K562 (cell line): ENCODE data around the gene NTN4. TPM values are rescaled to one million over a fixed set of nuclear protein-coding genes. Genes with fewer than 3 reads are reported as not detected.

Experiments used
- ATAC-seq: fragments of 200-7000 bp; cut with Tn5 transposase; 3 replicates; pipeline ENCODE4 v1.9.1; 2020; ENCODE audit warnings: moderate library complexity
- BruUV-seq: library from RNA; stranded (reverse); fragments of 400-500 nt; replicated peaks from 2 replicates; lab custom pipeline; 2021; lab: Mats Ljungman, UMichigan
- CTCF ChIA-PET: fragments of 300-600 bp; formaldehyde crosslinking; extraction: SDS; loops from one replicate; lab custom pipeline; 2021; ENCODE audit warnings: low intra/inter-chr PET ratio; lab: Yijun Ruan, JAX
- POLR2A ChIA-PET: fragments of 300-600, 350-650 bp; sonication (Branson Sonifier 250); formaldehyde crosslinking; extraction: SDS; loops from one replicate; lab custom pipeline; 2021; ENCODE audit warnings: antibody characterized with exemption, inconsistent platforms; lab: Yijun Ruan, JAX
- DNase-seq, 4 experiments: peaks; one replicate each; pipeline versions ENCODE4 v3.0.0 to v3.0.0-alpha.2; 2011 to 2018; ENCODE audit warnings: low spot score in 3 of 4, mixed read lengths in 3 of 4; ENCODE audit errors: extremely low read depth in 1 of 4
- FAIRE-seq: peaks from 2 replicates; lab custom pipeline; 2011; peaks lifted over from hg19 to GRCh38; lab: Jason Lieb, UNC
- H2AFZ ChIP-seq: 2 replicates; pipeline ENCODE4 v1.6.0; 2011; ENCODE audit warnings: low read depth, low read length, control low read depth, inconsistent platforms
- H3K27ac ChIP-seq: fragments of 200-600 bp; 3 replicates; pipeline ENCODE4 v1.8.0; 2011; ENCODE audit warnings: low read depth, mild to moderate bottlenecking, control low read depth, inconsistent platforms, low read length, moderate library complexity, mixed read lengths; ENCODE audit errors: extremely low read depth
- H3K27me3 ChIP-seq, 2 experiments: fragments of 300-600 bp in 1 of 2; 2 replicates in 1 of 2; 3 replicates in 1 of 2; pipeline versions ENCODE4 v1.6.0 to v1.8.0; 2011; ENCODE audit warnings: inconsistent platforms in 2 of 2, low read length in 2 of 2, mild to moderate bottlenecking in 1 of 2, mixed read lengths in 1 of 2, moderate library complexity in 1 of 2; ENCODE audit not compliant: control insufficient read depth in 2 of 2, insufficient read depth in 2 of 2
- H3K36me3 ChIP-seq: fragments of 300-600 bp; 3 replicates; pipeline ENCODE4 v1.8.0; 2011; ENCODE audit warnings: mild to moderate bottlenecking, low read length, inconsistent platforms; ENCODE audit not compliant: control insufficient read depth, insufficient read depth
- H3K4me1 ChIP-seq, 2 experiments: fragments of 200-600 bp in 1 of 2; replicated peaks in 1 of 2; 2 replicates in 1 of 2; 3 replicates in 1 of 2; pipeline versions ENCODE4 v1.5.1 to v1.8.0; 2011; ENCODE audit warnings: inconsistent platforms in 2 of 2, low read length in 2 of 2, mild to moderate bottlenecking in 1 of 2, mixed read lengths in 1 of 2, moderate library complexity in 1 of 2; ENCODE audit not compliant: control insufficient read depth in 2 of 2, insufficient read depth in 2 of 2
- H3K4me2 ChIP-seq: 2 replicates; pipeline ENCODE4 v1.6.1; 2011; ENCODE audit warnings: low read length, control low read depth, inconsistent platforms, mixed read lengths; ENCODE audit not compliant: insufficient read depth
- H3K4me3 ChIP-seq: fragments of 200-600 bp; sonication (generic), shearing (Covaris generic); 2 replicates; pipeline ENCODE4 v1.5.1; 2016; ENCODE audit warnings: control low read depth, inconsistent platforms
- H3K79me2 ChIP-seq: fragments of 200-600 bp; 3 replicates; pipeline ENCODE4 v1.8.0; 2011; ENCODE audit warnings: low read length, inconsistent platforms; ENCODE audit not compliant: control insufficient read depth, insufficient read depth
- H3K9ac ChIP-seq, 2 experiments: 2 replicates each; pipeline versions ENCODE4 v1.6.0 to v1.6.1; 2011; ENCODE audit warnings: low read depth in 2 of 2, low read length in 2 of 2, control low read depth in 1 of 2, inconsistent platforms in 1 of 2, mild to moderate bottlenecking in 1 of 2, mixed read lengths in 1 of 2; ENCODE audit not compliant: insufficient read depth in 1 of 2
- H3K9me1 ChIP-seq: one replicate; pipeline ENCODE4 v1.6.0; 2011; ENCODE audit warnings: inconsistent platforms, mild to moderate bottlenecking, low read length, moderate library complexity; ENCODE audit not compliant: control insufficient read depth, insufficient read depth
- H3K9me3 ChIP-seq: replicated peaks from 2 replicates; pipeline ENCODE4 v1.5.1; 2011; ENCODE audit warnings: low read depth, low read length, inconsistent platforms; ENCODE audit not compliant: control insufficient read depth, insufficient read depth
- H4K20me1 ChIP-seq: replicated peaks from 2 replicates; pipeline ENCODE4 v1.6.1; 2011; ENCODE audit warnings: low read length, inconsistent platforms, mixed read lengths; ENCODE audit not compliant: control insufficient read depth, insufficient read depth
- CCAR2 ChIP-seq: fragments of 200-400 bp; formaldehyde crosslinking; IDR thresholded peaks from 2 replicates; pipeline ENCODE4 v1.6.1; 2017; ENCODE audit warnings: mild to moderate bottlenecking, low read depth, low read length
- CHD2 ChIP-seq: IDR thresholded peaks from 2 replicates; pipeline ENCODE4 v1.6.1; 2011; ENCODE audit warnings: low read depth, low read length
- CREB1 ChIP-seq, 2 experiments: sonication (generic) in 1 of 2; formaldehyde crosslinking in 1 of 2; IDR thresholded peaks; 2 replicates each; pipeline versions ENCODE4 v1.6.1 to v1.8.0; 2012 to 2022; ENCODE audit warnings: inconsistent platforms in 1 of 2, mild to moderate bottlenecking in 1 of 2, missing genetic modification reagents in 1 of 2, moderate library complexity in 1 of 2
- HEY1 ChIP-seq: fragments of 250-450 bp; sonication (Bioruptor Pico); IDR thresholded peaks from 2 replicates; pipeline ENCODE4 v1.5.0; 2020; ENCODE audit warnings: mild to moderate bottlenecking, moderate library complexity, borderline replicate concordance
- JUN ChIP-seq, 2 experiments: sonication (generic) in 1 of 2; formaldehyde crosslinking in 1 of 2; IDR thresholded peaks; 2 replicates each; pipeline versions ENCODE4 v1.6.1 to v1.8.0; 2012 to 2022; ENCODE audit warnings: borderline replicate concordance in 2 of 2, mild to moderate bottlenecking in 2 of 2, improper control_type of control experiment in 1 of 2, low read depth in 1 of 2, low read length in 1 of 2, missing genetic modification reagents in 1 of 2
- KLF1 ChIP-seq: fragments of 450-650 bp; IDR thresholded peaks from 2 replicates; pipeline ENCODE4 v1.6.1; 2016; ENCODE audit warnings: missing genetic modification characterization, missing compliant biosample characterization
- MAFK ChIP-seq: IDR thresholded peaks from 2 replicates; pipeline ENCODE4 v1.6.1; 2011; ENCODE audit warnings: low read length, improper control_type of control experiment
- MBD1 ChIP-seq: fragments of 250-450 bp; sonication (Bioruptor Pico); IDR thresholded peaks from 2 replicates; pipeline ENCODE4 v1.8.0; 2022; ENCODE audit warnings: inconsistent platforms
- POLR2G ChIP-seq: fragments of 200-400 bp; formaldehyde crosslinking; IDR thresholded peaks from 2 replicates; pipeline ENCODE4 v1.6.1; 2017; ENCODE audit warnings: low read depth, mild to moderate bottlenecking, antibody characterized with exemption, low read length, moderate library complexity
- ZNF282 ChIP-seq: sonication (generic); formaldehyde crosslinking; IDR thresholded peaks from 2 replicates; pipeline ENCODE4 v1.8.1; 2023; ENCODE audit warnings: missing genetic modification reagents
- ZNF75A ChIP-seq: fragments of 450-650 bp; formaldehyde crosslinking; IDR thresholded peaks from 2 replicates; pipeline ENCODE4 v1.4.0; 2020; ENCODE audit warnings: mild to moderate bottlenecking
- WGBS: fragments of 100-300 bp; shearing (Covaris generic); methylation state at CpG from one replicate; pipeline ENCODE4 v1.1.6; 2016; ENCODE audit warnings: low coverage, mixed read lengths; ENCODE audit not compliant: insufficient coverage; ENCODE audit errors: missing lambda C conversion rate; 5-methylcytosine and 5-hydroxymethylcytosine counted together
- in situ Hi-C: fragments of 300-500 bp; cut with MboI; formaldehyde crosslinking; loops from 4 replicates; pipeline ENCODE4 v1.15.0; 2018; ENCODE audit warnings: inconsistent platforms, mixed read lengths
- intact Hi-C: fragments of 100-400 bp; cut with micrococcal nuclease; formaldehyde crosslinking; loops from 2 replicates; pipeline ENCODE4 v1.14.2; 2022
- polyA plus RNA-seq, 8 experiments: library from polyadenylated mRNA; depleted of rRNA in 4 of 8; stranded (reverse) in 5 of 8; unstranded in 3 of 8; fragments of >200 nt; fragmentation: Nextera tagmentation in 2 of 8; fragmentation: Illumina TruSeq in 1 of 8; extraction: Ambion mirVana in 2 of 8; extraction: Trizol in 1 of 8; gene quantifications; 2 replicates each; pipeline versions ENCODE4 v1.2.1 to v1.2.3, GENCODE V29; 2011 to 2014; ENCODE audit warnings: inconsistent platforms in 1 of 8, missing spikeins in 1 of 8
- total RNA-seq, 7 experiments: library from RNA; depleted of rRNA in 6 of 7; stranded (reverse); fragments of >200 nt in 6 of 7; fragmentation: Illumina TruSeq in 2 of 7; extraction: Trizol in 2 of 7; gene quantifications; 2 replicates each; pipeline versions ENCODE4 v1.2.1 to v1.2.3, GENCODE V29; 2011 to 2021; ENCODE audit warnings: low replicate concordance in 1 of 7
- TF ChIP-seq, protein P1 (sequence below): fragments of 250-450 bp; sonication (Bioruptor Pico); IDR thresholded peaks from 2 replicates; pipeline ENCODE4 v1.4.0; 2020
- TF ChIP-seq, protein P2 (sequence below), 3 experiments: fragments of 200-800 bp in 1 of 3; fragments of 250-450 bp in 1 of 3; fragments of 450-650 bp in 1 of 3; sonication (Bioruptor Pico) in 1 of 3; sonication (Bioruptor generic) in 1 of 3; formaldehyde crosslinking in 1 of 3; IDR thresholded peaks; 2 replicates each; pipeline versions ENCODE4 v1.6.1 to v1.8.0; 2016 to 2022; ENCODE audit warnings: mild to moderate bottlenecking in 2 of 3, missing genetic modification characterization in 2 of 3, missing compliant biosample characterization in 1 of 3, moderate library complexity in 1 of 3

NTN4 gene
- total and polyA plus RNA-seq, 9 of the 15 experiments (the other 6 are each of a cell fraction or from before 2014, with no cell fraction given), result 0.13 TPM; not detected in 8

- in situ Hi-C loops, result no loop called here
- no peak for DNase-seq
- TF ChIP-seq CREB1 (IDR thresholded peaks at IDR 0.05), result no peak
- TF ChIP-seq CREB1 (CRISPR knock-in tag; IDR thresholded peaks at IDR 0.05), result no peak
- TF ChIP-seq ZNF282, result no peak
- no peak for TF ChIP-seq CCAR2
- no peak for TF ChIP-seq POLR2G
- no peak for TF ChIP-seq ZNF75A (CRISPR knock-in tag)
- TF ChIP-seq HEY1 (CRISPR knock-in tag), result no peak
- no peak for TF ChIP-seq JUN (IDR thresholded peaks at IDR 0.05; ENCODE audit: borderline replicate concordance, low read depth, low read length)
- TF ChIP-seq JUN (CRISPR knock-in tag; IDR thresholded peaks at IDR 0.05; ENCODE audit: borderline replicate concordance), result no peak
- TF ChIP-seq, protein P1, sequence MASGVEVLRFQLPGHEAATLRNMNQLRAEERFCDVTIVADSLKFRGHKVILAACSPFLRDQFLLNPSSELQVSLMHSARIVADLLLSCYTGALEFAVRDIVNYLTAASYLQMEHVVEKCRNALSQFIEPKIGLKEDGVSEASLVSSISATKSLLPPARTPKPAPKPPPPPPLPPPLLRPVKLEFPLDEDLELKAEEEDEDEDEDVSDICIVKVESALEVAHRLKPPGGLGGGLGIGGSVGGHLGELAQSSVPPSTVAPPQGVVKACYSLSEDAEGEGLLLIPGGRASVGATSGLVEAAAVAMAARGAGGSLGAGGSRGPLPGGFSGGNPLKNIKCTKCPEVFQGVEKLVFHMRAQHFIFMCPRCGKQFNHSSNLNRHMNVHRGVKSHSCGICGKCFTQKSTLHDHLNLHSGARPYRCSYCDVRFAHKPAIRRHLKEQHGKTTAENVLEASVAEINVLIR (CRISPR knock-in tag), result no peak
- TF ChIP-seq CHD2, result no peak
- no peak for TF ChIP-seq KLF1 (tag)
- no peak for TF ChIP-seq MBD1 (CRISPR knock-in tag)
- no peak for TF ChIP-seq MAFK
- TF ChIP-seq, protein P2, sequence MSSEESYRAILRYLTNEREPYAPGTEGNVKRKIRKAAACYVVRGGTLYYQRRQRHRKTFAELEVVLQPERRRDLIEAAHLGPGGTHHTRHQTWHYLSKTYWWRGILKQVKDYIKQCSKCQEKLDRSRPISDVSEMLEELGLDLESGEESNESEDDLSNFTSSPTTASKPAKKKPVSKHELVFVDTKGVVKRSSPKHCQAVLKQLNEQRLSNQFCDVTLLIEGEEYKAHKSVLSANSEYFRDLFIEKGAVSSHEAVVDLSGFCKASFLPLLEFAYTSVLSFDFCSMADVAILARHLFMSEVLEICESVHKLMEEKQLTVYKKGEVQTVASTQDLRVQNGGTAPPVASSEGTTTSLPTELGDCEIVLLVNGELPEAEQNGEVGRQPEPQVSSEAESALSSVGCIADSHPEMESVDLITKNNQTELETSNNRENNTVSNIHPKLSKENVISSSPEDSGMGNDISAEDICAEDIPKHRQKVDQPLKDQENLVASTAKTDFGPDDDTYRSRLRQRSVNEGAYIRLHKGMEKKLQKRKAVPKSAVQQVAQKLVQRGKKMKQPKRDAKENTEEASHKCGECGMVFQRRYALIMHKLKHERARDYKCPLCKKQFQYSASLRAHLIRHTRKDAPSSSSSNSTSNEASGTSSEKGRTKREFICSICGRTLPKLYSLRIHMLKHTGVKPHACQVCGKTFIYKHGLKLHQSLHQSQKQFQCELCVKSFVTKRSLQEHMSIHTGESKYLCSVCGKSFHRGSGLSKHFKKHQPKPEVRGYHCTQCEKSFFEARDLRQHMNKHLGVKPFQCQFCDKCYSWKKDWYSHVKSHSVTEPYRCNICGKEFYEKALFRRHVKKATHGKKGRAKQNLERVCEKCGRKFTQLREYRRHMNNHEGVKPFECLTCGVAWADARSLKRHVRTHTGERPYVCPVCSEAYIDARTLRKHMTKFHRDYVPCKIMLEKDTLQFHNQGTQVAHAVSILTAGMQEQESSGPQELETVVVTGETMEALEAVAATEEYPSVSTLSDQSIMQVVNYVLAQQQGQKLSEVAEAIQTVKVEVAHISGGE (CRISPR knock-in tag; IDR thresholded peaks at IDR 0.05), result no peak
Observed at GRCh38 chr12:95837240-95838038, 46.9 kb upstream of the NTN4 start.

More at GRCh38 chr12:95837240-95838038, 46.9 kb upstream of the NTN4 start:
- peak; percentile 53; the same call in 1 of the 3 replicates for ATAC-seq
- Histone ChIP-seq H2AFZ (no peak overlapping the region), H4K20me1 (no peaks in the 10 kb centered on the region), H3K4me2 (no peak overlapping the region), H3K4me3 (no peak overlapping the region), H3K79me2 (no peaks in the 10 kb centered on the region), H3K27ac (no peak overlapping the region), H3K9me1 (no peaks in the 10 kb centered on the region), H3K9ac (no peak overlapping the region), H3K4me1 (no peaks in the 10 kb centered on the region), H3K9me3 (no peaks in the 10 kb centered on the region), H3K27me3 (peaks cover under 1 to 12% of the 10 kb centered on the region in 2 experiments; a peak in 4 of 5 replicates), H3K36me3 (no peaks in the 10 kb centered on the region)
- no peak for FAIRE-seq
- intact Hi-C loops, result no loop called here
- no TSS peak for BruUV-seq
- ChIA-PET POLR2A (interaction anchor here (0.6 kb wide), 1 partner anchor 202 kb away, joined by 3 read pairs; no protein-coding TSS in a partner anchor), CTCF (no interaction called here)
- WGBS, result 1% methylated on average over 7 of the region's 10 CpGs
